Left colon (tissue), 2 donors: ENCODE results near the gene EXPH5. TPM values are rescaled to one million over a fixed set of nuclear protein-coding genes. Genes with fewer than 3 reads are reported as not detected.
"Not testable (repeated sequence)": the region's sequence is repeated elsewhere in the genome, so short reads cannot be mapped to it uniquely, and the experiment has no call there.

Experiments used
- ATAC-seq: fragments of 200-7000 bp; cut with Tn5 transposase; one replicate; pipeline ENCODE4 v1.9.1; 2020; ENCODE audit warnings: mild to moderate bottlenecking, moderate library complexity
- DNase-seq, 2 donors: peaks; one replicate each; pipeline ENCODE4 v3.0.0-alpha.2; 2020
- intact Hi-C, 2 donors: fragments of 100-400 bp; cut with DNase I in 1 of 2; cut with micrococcal nuclease in 1 of 2; formaldehyde crosslinking; loops; one replicate each; pipeline versions ENCODE4 v1.11.2 to v1.14.0; 2022; cut with DNase I, micrococcal nuclease
- long read RNA-seq: library from polyadenylated mRNA; unstranded; transcript quantifications from one replicate; pipeline ENCODE4 v2.0.0, GENCODE V29; 2021
- total RNA-seq, 2 donors: library from RNA; stranded (reverse); fragmentation: NEBNext Ultra II Directional; extraction: Animal tissue kit (Norgen Biotek cat#: 25700); gene quantifications; one replicate each; pipeline ENCODE4 v1.2.1, GENCODE V29; 2021
- donor health status: DM: no; HTN: no; CAD: no.
- donor health status: DM: yes; HTN: yes; CAD: no.

The EXPH5 gene, protein sequence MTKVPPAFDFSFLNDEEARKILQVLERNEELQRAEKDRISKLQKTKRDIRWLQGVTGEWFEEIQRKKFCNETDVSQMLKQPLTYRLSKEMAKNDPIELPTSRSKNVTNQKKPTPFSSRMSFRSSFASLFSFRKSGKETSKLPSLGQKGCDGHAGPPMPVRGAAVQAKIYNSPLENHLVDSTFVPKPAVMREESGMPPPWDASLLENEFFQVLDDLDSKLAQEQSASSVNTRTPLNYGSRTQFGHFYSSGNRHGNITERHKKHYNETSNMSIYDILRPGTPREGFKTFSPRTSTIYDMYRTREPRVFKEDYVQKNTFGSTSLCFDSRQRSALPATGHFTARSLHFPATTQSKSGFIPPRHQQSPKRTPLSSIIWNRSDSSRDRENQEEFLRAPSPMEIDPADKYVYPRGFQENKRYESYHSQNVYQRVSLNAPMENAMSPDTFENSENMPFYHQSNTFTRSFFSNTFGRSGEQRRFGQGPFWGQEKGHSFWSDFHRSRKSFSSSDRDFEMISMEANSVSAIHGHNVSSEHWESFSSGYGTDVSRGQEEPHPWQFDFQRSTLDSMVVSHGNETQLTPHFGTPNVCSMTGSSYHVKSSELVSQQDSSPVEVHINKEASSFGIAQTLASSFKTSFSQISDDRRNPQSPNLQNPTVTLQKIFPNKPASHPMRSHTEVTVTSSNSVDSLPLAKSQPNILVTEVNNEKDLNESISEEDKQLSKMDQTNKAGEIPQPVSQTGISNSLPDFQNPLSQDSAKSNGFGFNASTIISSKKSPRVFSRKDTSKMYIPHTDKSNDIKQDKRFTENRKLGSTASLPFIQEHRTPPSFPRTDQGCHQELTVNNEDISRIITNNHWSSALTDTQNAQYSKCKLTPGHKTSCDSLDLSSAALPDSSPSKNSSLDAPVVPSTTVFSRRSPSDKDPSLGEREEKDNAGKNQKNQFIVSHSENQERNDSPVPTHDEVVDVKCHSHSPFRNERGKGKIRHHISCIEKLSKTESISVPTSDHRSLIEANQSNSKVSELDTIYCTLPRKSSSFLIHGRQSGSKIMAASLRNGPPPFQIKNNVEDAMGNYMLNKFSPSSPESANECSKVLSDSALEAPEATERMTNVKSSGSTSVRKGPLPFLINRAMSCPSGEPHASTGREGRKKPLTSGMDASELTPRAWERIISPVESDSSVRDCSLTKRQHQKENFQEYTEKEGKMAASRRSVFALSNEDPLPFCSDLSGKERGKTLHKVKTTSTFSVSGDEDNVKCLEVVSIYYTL (N-terminal part only)
- 10 to 100 TPM; 42.2 to 51.8 TPM for total RNA-seq
- long read RNA-seq, full-length matches to known transcripts: 3 of 10 reads
- long read RNA-seq, partial matches to known transcripts: 0 of 10 reads
- long read RNA-seq, other reads (novel, unspliced or antisense): 7 of 10 reads

DNA sequence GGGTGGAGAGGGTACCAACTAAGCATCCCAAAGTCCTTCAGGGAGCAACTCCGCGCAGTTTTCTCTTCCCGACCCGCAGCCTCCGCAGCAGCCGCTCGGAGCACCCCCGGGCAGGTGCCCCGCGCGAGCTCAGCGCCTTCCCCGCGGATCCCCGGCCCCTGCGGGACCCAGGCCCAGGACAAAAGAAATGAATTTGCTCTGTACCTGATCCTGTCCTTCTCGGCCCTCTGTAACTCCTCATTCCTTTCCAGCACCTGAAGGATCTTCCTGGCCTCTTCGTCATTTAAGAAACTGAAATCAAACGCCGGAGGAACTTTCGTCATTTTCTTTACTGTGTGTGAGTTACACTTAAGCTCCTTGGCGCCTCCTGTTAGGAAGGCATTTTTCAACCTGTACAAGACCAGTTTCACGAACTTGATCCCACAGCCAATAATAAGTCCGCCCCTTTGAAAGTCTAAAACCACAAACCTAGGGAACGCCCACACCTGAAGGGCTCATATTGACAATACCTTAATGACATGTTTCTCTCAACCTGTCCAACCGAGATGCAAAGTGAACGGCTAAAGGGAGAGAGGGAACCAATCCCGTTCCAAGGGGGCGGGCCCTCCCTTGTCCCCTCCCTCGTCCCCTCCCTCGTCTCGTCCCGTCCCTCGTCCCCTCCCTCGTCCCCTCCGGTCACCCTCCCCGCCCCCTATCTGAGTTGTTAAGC lies at the start of gene EXPH5:
EXPH5 (minus strand) TSS at position 555 of the 709 bp plus-strand sequence; CDS start at position 323, 232 bp downstream.
- peak; percentile 92 for ATAC-seq
- intact Hi-C loops: no loop called here
- peak; percentile 95 to 97 for DNase-seq

DNA sequence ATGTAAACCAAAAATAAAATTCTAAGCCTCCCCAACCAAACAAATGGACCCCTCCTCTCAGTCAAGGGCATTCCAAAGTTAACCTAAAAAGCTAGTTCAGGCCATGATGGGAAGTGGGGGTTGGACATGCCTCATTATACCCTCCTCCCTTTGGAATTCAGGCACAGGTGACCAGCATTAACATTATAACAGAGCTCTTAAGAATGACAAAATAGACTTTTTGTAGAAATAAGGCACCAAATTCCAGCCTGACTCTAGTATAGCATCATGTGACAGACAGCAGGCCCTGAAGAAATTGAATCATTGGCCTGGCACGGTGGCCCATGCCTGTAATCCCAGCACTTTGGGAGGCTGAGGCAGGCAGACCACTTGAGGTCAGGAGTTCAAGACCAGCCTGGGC lies 48.2 kb upstream of the EXPH5 start:
- ATAC-seq, intact Hi-C loops, DNase-seq: not testable (repeated sequence)

DNA sequence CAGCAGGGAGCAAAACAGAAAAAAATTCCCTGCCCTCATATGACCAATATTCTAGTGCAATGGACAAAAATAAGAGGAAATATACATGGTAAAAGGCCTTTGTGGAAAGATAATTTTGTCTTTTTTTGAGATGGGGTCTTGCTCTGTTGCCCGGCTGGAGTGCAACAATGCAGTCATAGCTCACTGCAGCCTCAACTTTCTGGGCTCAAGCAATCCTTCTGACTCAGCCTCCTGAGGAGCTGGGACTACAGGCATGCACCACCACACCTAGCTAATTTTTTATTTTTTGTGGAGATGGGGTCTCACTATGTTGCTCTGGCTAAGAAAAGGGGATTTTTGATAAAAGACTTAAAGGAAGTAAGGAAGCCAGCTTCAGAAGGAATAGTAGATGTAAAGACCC lies 45.6 kb upstream of the EXPH5 start:
- intact Hi-C loops: no loop called here
- DNase-seq (no peak), ATAC-seq (no peak)

DNA sequence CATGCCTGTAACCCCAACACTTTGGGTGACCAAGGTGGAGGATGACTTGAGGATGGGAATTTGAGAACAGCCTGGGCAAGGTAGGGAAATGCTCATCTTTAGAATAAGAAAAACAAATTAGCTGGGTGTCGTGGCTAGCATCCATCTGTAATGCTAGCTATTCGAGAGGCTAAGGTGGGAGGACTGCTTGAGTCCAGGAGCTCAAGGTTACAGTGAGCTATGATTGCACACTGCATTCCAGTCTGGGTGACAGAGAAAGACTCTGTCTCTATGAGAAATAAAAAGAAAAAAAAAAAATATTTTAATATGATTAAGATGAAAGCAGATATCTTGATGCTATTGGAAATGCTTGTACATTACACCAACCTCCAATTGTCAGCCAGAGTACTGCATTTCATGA lies 42.7 kb upstream of the EXPH5 start:
- DNase-seq (no peak), ATAC-seq (no peak)
- intact Hi-C loops: no loop called here

DNA sequence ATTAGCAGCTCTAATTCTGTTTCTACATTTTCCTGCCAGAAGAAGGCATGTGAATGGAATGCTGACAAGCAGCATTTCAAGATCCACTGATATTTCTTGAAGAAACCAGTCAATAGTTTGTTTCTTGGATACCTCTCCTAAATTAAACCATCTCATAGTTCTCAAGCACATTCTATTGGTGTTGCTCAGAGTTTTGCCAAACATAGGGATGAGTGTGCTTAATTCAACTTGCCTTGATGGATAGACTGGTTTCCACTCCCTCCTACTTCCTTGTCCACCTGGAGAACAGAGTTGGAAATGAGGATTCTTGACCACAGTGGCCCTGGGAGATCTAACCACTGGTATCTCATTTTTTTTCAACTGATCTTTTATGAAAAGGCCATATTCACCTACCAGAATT lies 41.5 kb upstream of the EXPH5 start:
- DNase-seq (no peak), ATAC-seq (peak; percentile 44)
- intact Hi-C loops: no loop called here

DNA sequence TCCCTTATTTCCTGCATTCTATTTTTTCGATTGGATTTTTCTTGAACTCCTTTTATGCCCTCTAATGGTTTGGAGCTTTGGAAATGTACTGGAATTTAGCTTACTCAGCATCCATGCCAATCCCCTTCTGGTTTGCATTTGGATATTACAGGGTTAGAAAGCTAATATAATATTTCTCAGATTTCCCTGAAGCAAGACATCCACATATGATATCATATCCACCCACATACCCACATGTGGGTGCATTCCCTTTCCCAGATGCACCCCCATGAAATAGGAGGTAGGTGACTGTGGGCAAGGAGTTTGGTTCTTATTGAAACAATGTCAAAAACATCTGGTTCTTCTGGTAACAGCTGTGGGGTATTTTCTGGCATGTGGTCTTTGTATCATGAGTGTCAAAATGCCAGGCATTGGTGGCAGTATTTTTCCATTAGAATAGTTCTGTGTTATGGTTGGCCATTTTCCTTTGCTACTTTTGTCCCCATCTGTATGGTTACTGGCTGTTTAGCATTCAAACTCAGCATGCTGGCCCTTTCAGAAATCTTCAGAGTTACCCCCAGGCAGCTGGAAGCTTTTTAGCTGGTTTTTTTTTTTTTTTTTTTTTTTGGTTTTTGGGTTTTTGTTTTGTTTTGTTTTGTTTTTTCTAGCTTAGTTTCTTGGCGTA lies 38.6 kb upstream of the EXPH5 start:
- no peak for ATAC-seq
- intact Hi-C loops: no loop called here
- no peak for DNase-seq

DNA sequence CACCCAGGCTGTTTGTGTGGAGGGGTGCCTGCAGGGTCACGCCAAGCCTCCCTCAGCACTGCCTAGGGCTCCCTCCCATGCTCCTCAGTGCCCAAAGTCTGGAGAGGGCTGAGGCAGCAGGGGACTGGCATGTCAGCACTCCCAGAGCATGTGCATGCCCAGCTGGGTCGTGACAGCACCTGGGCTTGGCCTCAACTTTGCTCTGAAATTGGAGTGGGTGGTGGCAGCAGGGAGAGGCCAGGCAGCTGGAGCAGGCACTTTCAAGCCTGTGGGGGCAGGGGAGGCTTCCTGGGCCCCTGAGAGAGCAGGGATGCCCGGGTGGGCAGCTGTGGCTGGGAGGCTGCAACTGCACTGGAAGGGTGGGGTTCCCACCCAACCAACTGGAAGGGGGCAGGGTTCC lies 35.7 kb upstream of the EXPH5 start:
- ATAC-seq (peak; percentile 81), DNase-seq (peak; percentile 26 to 34)
- intact Hi-C loops: no loop called here

DNA sequence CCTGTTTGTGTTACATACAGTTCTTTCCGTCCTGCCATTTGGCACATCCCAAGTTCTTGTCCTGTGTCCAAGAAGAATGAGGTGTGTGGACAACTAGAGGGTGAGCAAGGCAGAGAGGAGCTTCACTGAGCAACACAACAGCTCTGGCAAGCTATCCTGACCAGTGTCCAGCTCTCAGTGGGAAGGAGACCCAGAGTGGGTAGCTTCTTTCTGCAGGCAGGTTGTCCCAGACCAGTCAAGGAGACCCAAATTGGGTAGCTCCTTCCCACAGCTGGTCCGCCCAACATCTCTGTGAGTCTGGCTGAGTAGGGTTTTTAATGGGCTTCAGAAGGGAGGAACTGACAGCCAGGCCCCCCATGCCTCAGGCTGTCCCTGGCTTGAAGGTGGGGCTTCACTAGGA lies 35.2 kb upstream of the EXPH5 start:
- DNase-seq (no peak), ATAC-seq (no peak)
- intact Hi-C loops: no loop called here

DNA sequence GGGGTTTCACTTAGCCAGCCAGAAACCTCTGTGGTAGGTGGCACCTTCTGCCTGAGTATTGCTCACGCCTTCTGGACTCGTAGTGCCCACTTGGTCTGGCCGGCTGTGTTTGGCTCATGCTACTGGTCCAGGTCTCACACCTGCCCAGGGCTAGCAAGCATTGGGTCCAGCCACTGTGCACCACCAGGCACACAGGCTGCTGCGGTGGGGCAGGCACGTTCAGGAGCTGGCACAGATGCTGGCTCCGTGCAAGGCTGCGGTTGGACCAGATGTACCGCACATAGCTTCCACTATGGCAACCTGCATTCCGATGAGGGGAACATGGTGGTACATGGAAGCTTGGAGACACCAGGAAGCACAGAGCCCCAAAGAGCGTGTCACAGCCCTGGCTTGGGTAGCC lies 34.8 kb upstream of the EXPH5 start:
- intact Hi-C loops: no loop called here
- ATAC-seq (no peak), DNase-seq (no peak)

DNA sequence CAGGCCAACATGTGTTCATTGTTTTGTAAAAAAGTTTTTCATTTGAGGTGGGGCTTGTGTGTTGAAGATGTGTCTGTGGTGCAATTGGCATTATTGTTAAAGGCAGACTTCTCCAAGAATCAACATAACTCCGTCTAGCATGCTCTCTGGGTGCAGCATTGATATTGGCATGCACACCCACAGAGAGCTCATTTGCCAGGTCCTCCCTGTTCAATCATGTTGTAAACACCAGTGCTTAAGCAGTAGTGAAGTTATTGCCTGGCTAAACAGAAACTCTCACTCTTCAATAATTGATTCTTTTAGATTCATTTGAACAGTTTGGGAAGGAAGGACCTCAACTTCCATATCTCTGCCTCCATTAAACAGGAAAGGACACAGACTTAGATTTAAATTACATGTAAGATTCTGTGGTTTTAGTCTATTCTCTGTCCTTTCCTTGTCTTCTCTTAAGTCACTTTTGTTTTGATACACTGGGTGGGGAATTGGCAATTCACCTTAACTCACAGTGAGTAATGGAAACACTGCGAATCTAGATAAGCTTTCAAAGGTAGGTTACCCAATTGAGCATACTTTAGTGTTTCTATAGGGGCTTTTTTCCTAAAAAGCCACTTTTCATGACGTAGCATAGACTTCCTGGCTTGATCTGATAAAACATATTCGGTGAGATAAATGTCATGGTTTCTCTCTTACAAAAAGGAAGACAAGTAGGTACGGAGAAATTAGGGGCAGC lies 30.8 kb upstream of the EXPH5 start:
- intact Hi-C loops: no loop called here
- ATAC-seq (peak; percentile 80), DNase-seq (peak; percentile 38 to 72)

DNA sequence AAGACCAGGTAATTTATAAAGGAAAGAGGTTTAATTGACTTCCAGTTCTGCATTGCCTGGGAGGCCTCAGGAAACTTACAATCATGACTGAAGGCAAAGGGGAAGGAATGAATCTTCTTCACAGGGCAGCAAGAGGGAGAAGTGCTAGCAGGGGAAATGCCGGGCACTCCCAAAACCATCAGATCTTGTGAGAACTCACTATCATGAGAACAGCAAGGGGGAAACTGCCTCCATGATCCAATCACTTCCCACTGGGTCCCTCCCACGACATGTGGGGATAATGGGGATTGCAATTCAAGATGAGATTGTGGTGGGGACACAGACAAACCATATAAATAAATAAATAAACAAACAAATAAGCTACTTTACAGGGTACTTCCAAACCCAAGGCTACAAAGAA lies 28.8 kb upstream of the EXPH5 start:
- ATAC-seq: no peak
- intact Hi-C loops: no loop called here
- DNase-seq: no peak

DNA sequence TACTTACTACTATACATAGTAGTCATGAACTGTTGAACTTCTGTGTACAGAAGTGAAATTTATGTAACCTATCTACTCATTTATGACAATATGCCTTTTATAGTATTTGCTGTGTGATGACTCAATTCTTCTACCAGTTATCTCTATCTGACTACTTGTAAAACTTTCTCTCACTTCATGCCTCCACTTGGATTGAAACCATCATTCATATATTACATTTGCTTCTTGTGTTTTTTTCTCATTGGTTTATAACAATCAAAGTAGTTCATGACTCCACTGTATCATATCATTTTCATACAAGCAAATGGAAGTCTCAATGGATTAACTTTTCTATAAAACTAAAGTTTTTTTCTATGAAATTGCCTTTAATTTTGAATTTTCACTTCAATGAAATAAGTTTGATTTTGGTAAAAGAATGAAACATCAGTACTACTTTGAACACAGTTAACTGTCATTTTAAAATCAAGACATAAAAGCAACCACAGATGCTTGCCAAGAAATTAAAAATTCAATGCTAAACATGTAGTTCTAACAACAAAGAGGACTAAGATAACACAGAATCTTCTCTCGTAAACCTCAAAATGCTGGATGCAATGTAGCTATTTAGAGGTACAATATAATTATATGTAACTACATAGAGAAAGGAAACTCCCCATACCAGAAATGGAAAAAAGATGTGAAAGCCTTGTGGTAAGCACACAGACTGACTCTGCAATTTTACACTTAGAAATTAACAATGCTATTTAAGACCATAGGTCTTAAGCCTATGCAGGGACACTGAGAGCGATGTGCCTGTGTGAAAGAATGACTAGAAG lies 27.6 kb upstream of the EXPH5 start:
- peak; percentile 71 for ATAC-seq
- intact Hi-C loops: no loop called here
- DNase-seq: no peak

DNA sequence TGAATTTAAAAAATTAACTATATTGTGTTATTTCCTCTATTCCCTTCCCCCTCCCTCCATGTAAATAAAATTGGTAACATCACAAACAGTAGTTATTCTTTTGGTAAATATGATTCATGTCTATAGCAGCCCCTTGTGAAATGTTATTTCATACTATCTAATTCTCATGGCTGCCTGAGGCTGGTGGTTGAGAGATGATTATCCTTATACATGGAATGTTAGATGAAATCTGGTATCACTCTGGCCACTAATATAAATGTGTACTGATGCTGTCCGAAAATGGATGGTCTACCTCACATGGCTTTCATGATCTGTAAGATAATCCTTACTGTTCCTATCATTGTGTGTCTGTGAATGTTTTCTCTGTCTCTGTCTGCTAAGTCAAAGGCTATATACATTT lies 25.0 kb upstream of the EXPH5 start:
- ATAC-seq: no peak
- no peak for DNase-seq
- intact Hi-C loops: no loop called here

DNA sequence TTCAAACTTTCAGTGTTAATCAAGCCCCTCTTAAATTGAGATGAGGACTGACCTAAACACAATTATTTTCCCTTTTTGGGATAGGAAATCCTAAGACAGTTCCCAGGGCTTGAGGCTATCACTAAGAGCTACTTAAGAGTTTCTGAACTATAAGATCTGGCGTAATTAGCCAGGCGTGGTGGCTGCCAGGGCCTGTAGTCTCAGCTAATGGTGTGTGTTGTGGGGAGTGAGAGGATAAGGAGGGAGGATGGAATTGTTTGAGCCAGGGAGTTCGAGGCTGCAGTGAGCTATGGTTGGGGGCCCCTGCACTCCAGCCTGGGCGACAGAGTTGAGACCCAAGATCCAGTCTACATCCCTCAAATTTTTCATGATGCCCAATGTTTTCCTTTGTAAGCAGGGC lies 23.5 kb upstream of the EXPH5 start:
- DNase-seq (no peak), ATAC-seq (no peak)
- intact Hi-C loops: no loop called here

DNA sequence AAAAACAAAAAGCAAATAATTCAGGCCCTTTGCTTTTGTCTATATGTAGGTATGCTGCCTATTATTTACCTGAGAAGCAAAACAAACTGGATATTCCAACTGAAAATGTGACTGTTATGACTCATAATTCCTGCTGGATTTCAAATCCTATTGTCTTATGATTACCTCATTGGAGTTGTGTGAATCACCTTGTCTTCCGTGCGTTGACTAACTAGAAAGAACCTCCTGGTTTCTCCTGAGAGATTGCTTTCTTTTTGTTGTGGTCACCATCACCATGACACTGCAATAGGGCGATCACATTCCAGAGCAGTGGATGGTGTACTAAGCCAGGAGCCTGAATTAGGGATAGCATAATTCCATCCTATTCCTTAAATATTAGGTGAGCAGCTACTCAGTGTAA lies 23.0 kb upstream of the EXPH5 start:
- no peak for DNase-seq
- intact Hi-C loops: no loop called here
- peak; percentile 42 for ATAC-seq

DNA sequence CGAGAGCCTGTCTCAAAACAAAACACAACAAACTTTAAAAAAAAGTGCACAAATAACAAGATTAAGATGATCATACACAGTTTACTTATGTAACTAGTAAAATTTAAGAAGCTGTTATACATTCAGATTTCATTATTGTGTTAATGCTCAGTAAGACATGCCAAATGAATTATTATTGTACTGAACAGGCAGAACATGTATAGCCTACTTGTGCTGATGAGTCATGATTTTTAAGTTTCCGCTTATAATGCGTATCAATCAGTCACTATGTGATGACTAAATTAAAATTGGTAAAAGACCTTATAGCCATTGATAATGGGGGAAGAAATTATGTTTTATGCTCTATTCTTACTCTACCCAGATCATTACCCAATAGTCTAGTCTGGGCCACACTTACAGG lies 20.5 kb upstream of the EXPH5 start:
- intact Hi-C loops: no loop called here
- ATAC-seq (no peak), DNase-seq (no peak)

DNA sequence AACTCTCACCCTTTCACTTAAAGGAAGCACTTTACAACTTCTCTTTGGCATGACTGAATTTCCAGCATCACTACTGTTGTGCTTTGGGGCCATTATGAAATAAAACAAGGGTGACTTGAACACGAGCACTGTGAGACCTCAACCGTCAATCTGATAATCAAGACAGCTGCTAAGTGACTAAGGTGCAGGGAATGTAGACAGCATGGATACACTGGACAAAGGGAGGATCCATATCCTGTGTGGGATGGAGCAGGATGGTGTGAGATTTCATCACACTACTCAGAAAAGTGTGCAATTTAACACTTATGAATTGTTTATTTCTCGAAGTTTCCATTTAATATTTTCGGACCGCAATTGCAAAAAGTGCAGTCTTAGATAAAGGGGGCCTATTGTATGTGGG lies 16.1 kb upstream of the EXPH5 start:
- intact Hi-C loops: no loop called here
- ATAC-seq: no peak
- no peak for DNase-seq
